ENCODE data around the gene REC8. TPM values are rescaled to one million over a fixed set of nuclear protein-coding genes. Genes with fewer than 3 reads are reported as not detected.

REC8 gene
- total and polyA plus RNA-seq, 2 of the 13 experiments (the other 11 are each of a cell fraction or from before 2014, with no cell fraction given): 3.4 to 14.7 TPM

GRCh38 chr14:24130717-24131548 lies 40.9 kb upstream of the REC8 start (continued):
- TF ChIP-seq ZNF24 (IDR thresholded peaks at IDR 0.05) (no peak), ZNF780A (CRISPR knock-in tag; IDR thresholded peaks at IDR 0.05) (no peak), KLF15 (CRISPR knock-in tag; IDR thresholded peaks at IDR 0.05; ENCODE audit: borderline replicate concordance) (no peak), NR2F6 (IDR thresholded peaks at IDR 0.05) (peak; percentile 62), NR2F6 (CRISPR knock-in tag; IDR thresholded peaks at IDR 0.05) (peak; percentile 75), ARHGAP35 (CRISPR knock-in tag; IDR thresholded peaks at IDR 0.05; ENCODE audit: borderline replicate concordance) (0 out of 2 replicates have a peak, but pooled peaks have one; percentile 72), SP2 (CRISPR knock-in tag; IDR thresholded peaks at IDR 0.05) (no peak; the same call in 1 of the 2 replicates), NR2C2 (CRISPR knock-in tag; IDR thresholded peaks at IDR 0.05; ENCODE audit: borderline replicate concordance) (0 out of 2 replicates have a peak, but pooled peaks have one; percentile 41), ZBTB8A (CRISPR knock-in tag; IDR thresholded peaks at IDR 0.05; ENCODE audit: borderline replicate concordance, low read depth) (no peak), TRIM24 (CRISPR knock-in tag; IDR thresholded peaks at IDR 0.05) (no peak), KDM2A (CRISPR knock-in tag; IDR thresholded peaks at IDR 0.05; ENCODE audit: borderline replicate concordance, low read depth) (peak; percentile 53; the same call in 1 of the 2 replicates), NFYC (CRISPR knock-in tag; IDR thresholded peaks at IDR 0.05) (no peak), ATF7 (IDR thresholded peaks at IDR 0.05) (no peak), ATF7 (CRISPR knock-in tag; IDR thresholded peaks at IDR 0.05) (no peak), ZNF615 (CRISPR knock-in tag; IDR thresholded peaks at IDR 0.05; ENCODE audit: borderline replicate concordance) (no peak), TARDBP (CRISPR knock-in tag; IDR thresholded peaks at IDR 0.05) (peak; percentile 62; the same call in 1 of the 2 replicates), TERF1 (CRISPR knock-in tag; IDR thresholded peaks at IDR 0.05) (no peak), ZNF180 (CRISPR knock-in tag; IDR thresholded peaks at IDR 0.05; ENCODE audit: borderline replicate concordance, low read depth) (no peak), ZNF574 (CRISPR knock-in tag; IDR thresholded peaks at IDR 0.05) (no peak; the same call in 1 of the 2 replicates), MTERF4 (CRISPR knock-in tag; IDR thresholded peaks at IDR 0.05) (0 out of 2 replicates have a peak, but pooled peaks have one; percentile 37), HMGA1 (CRISPR knock-in tag; conservative IDR thresholded peaks at IDR 0.05) (peak; percentile 100; the same call in 1 of the 2 replicates), FOXP1 (IDR thresholded peaks at IDR 0.05) (no peak), FOXP1 (CRISPR knock-in tag; IDR thresholded peaks at IDR 0.05) (peak; percentile 25; the same call in 1 of the 2 replicates), RFXANK (CRISPR knock-in tag; IDR thresholded peaks at IDR 0.05) (no peak), ZNF597 (CRISPR knock-in tag; IDR thresholded peaks at IDR 0.05) (no peak), ZNF264 (CRISPR knock-in tag; IDR thresholded peaks at IDR 0.05) (peak; percentile 42; the same call in 1 of the 2 replicates)

Measured in HepG2 (cell line).